Karpas-422 (cell line): Measurements from ENCODE around the gene CLEC18B. TPM values are rescaled to one million over a fixed set of nuclear protein-coding genes. Genes with fewer than 3 reads are reported as not detected.
"Not testable (repeated sequence)": the region's sequence is repeated elsewhere in the genome, so short reads cannot be mapped to it uniquely, and the experiment has no call there.

Experiments used
- DNase-seq: peaks from one replicate; pipeline ENCODE4 v3.0.0-alpha.2; 2015
- H2AFZ ChIP-seq: fragments of 200-600 bp; sonication (generic); 2 replicates; pipeline ENCODE4 v1.6.1; 2014; ENCODE audit warnings: antibody characterized with exemption, low read length, mixed read lengths
- H3K27ac ChIP-seq: fragments of 200-600 bp; sonication (generic); 2 replicates; pipeline ENCODE4 v1.5.1; 2014; ENCODE audit warnings: mild to moderate bottlenecking, low read length, moderate library complexity
- H3K27me3 ChIP-seq: fragments of 200-600 bp; sonication (generic); 2 replicates; pipeline ENCODE4 v1.6.1; 2014; ENCODE audit warnings: low read length, mixed read lengths
- H3K36me3 ChIP-seq: fragments of 200-600 bp; sonication (generic); 2 replicates; pipeline ENCODE4 v1.6.1; 2014; ENCODE audit warnings: low read length, mixed read lengths; ENCODE audit not compliant: insufficient read depth
- H3K4me1 ChIP-seq: fragments of 200-600 bp; sonication (generic); 2 replicates; pipeline ENCODE4 v1.6.1; 2014; ENCODE audit warnings: mild to moderate bottlenecking, low read length, mixed read lengths
- H3K4me2 ChIP-seq: fragments of 200-600 bp; sonication (generic); 2 replicates; pipeline ENCODE4 v1.6.1; 2014; ENCODE audit warnings: low read length, low read depth, mild to moderate bottlenecking; ENCODE audit not compliant: poor library complexity, severe bottlenecking
- H3K4me3 ChIP-seq: fragments of 200-600 bp; sonication (generic); 2 replicates; pipeline ENCODE4 v1.5.1; 2014; ENCODE audit warnings: mild to moderate bottlenecking, antibody characterized with exemption, low read length, mixed read lengths
- H3K79me2 ChIP-seq: fragments of 200-600 bp; sonication (generic); 2 replicates; pipeline ENCODE4 v1.6.1; 2014; ENCODE audit warnings: mild to moderate bottlenecking, low read length, mixed read lengths
- H3K9ac ChIP-seq: fragments of 200-600 bp; sonication (generic); 2 replicates; pipeline ENCODE4 v1.6.0; 2014; ENCODE audit warnings: low read length
- H3K9me2 ChIP-seq: fragments of 200-600 bp; sonication (generic), shearing (Covaris generic); replicated peaks from 2 replicates; pipeline ENCODE4 v1.6.0; 2014; ENCODE audit warnings: mild to moderate bottlenecking, low read length, moderate library complexity; ENCODE audit not compliant: insufficient read depth
- H3K9me3 ChIP-seq: fragments of 300-700, 200-600 bp; sonication (generic); 2 replicates; pipeline ENCODE4 v1.6.1; 2014; ENCODE audit warnings: low read length, mixed read lengths
- H4K20me1 ChIP-seq: fragments of 200-600 bp; sonication (generic); 2 replicates; pipeline ENCODE4 v1.6.1; 2014; ENCODE audit warnings: mild to moderate bottlenecking, antibody characterized with exemption, low read length, low read depth; ENCODE audit not compliant: insufficient read depth
- total RNA-seq: library from RNA; depleted of rRNA; stranded (reverse); fragments of >200 nt; shearing (Covaris generic); gene quantifications from 2 replicates; pipeline ENCODE4 v1.2.3, GENCODE V29; 2014; ENCODE audit warnings: low replicate concordance; rRNA removed

Gene CLEC18B
- 4.5 and 6.0 TPM in 2 replicates for total RNA-seq

DNA sequence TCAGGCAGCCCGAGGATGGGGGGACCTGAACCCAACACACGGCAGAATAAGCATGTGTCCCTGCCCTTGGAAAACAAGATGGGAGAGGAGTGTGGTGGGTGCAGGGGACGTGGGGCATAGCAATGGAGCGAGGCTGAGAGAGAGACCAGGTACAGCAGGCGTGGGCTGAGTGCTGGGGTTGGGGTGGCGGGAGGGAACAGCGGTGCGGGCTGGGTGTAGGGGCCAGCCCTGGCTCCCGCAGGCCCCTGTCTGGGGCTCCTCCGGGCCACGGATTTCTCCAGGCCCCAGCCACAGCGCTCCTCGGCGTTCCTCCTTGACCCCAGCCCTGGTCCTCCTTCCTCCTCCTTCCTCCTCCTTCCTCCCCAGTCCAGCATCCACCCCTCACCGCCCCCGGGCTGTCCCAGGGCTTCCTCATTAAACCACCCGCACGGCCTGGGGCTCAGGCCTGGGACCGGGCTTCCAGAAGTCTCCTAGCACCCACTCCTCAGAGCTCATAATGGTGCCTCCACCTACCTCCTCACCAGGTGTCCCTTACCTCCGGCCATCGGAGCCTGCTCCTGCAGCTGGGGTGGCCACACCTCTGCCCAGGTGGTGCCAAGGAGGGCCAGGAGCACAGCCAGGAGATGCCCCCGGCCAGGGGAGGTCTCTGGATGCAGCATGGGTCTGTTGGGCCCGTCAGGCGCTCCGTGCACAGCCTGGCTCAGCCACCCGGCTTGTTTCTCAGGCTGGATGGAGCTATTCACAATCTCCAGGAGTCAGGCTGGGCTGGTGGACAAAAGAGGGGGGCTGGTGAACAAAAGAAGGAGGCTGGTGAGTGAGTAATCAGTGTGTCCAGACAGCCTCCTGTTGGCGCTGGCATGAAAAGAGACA is at the start of gene CLEC18B:
Gene CLEC18B (minus strand): TSS at position 867 of the 870 bp plus-strand sequence. CDS start 208 bp downstream, at position 659.
- not testable (repeated sequence) for H3K4me1 ChIP-seq, H3K4me2 ChIP-seq, H4K20me1 ChIP-seq, H2AFZ ChIP-seq, H3K9ac ChIP-seq, H3K36me3 ChIP-seq, H3K27me3 ChIP-seq, DNase-seq, H3K27ac ChIP-seq, H3K9me3 ChIP-seq, H3K79me2 ChIP-seq, H3K4me3 ChIP-seq, H3K9me2 ChIP-seq

DNA sequence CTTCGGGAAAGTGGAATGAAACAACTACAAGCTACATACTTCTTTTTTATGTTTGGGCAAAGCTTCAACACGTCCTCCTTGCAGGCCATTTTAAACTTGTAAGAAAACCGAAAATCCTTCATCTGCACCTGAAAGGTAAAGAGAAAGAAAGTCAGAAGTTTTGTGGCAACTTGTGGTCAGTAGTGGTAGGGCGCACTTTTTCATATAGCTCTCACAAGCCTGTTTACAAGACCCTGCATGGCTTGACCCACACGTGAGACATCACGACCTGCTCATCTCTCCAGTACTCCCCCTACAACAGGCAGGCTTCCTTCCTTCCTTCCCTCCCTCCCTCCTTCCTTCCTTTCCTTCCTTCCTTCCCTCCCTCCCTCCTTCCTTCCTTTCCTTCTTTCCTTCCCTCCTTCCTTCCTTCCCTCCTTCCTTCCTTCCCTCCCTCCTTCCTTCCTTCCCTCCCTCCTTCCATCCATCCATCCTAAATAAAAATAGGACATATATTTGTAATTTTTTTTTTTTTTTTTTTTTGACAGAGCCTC is 48.7 kb upstream of the CLEC18B start:
- peaks cover 30% of the 10 kb centered on the region; the same call in 1 of the 2 replicates for H3K36me3 ChIP-seq
- no peaks in the 10 kb centered on the region for H3K79me2 ChIP-seq
- no peak overlapping the region for H3K4me3 ChIP-seq
- no peak for DNase-seq
- H3K27me3 ChIP-seq, result no peaks in the 10 kb centered on the region
- H4K20me1 ChIP-seq, result no peaks in the 10 kb centered on the region
- H3K9me3 ChIP-seq, result no peaks in the 10 kb centered on the region
- no peak overlapping the region for H3K27ac ChIP-seq
- no peak overlapping the region for H3K4me2 ChIP-seq
- H3K4me1 ChIP-seq, result peaks cover 30% of the 10 kb centered on the region
- no peaks in the 10 kb centered on the region for H3K9me2 ChIP-seq
- no peak overlapping the region for H2AFZ ChIP-seq
- no peak overlapping the region for H3K9ac ChIP-seq

DNA sequence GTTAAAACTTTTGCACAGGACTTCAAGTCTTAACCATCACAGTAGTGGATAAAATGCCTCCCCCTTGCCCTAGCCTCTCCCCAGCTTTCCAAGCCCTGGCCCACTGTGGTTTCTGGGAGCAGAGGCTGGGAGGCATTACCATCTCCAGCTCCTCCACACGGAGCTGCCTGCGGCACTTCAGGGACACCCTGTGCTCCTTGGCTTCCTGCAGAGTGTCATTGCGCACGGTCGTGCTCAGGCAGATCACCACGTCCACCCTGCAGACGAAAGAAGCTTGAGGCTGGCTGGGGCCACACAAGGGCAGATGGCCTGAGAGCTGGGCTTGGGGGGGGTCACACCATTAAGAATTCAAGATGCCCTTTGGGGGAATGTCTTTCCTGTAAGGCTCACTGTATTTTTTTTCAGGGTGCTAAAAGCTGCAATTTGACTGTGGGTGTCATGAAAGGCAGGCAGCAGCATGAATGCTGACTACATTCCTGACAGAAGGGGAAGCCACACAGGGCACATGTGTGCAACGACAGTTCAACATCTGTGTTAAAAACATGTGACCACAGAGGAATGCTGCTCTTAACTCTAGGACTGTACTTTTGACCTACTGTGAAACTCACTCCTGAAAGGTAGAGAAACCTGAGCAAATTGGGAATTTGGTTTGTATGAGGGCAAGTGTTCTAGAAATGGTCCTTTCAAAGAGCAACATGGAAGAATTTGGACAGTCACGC is 47.7 kb upstream of the CLEC18B start:
- H3K9ac ChIP-seq, result no peak overlapping the region

DNA sequence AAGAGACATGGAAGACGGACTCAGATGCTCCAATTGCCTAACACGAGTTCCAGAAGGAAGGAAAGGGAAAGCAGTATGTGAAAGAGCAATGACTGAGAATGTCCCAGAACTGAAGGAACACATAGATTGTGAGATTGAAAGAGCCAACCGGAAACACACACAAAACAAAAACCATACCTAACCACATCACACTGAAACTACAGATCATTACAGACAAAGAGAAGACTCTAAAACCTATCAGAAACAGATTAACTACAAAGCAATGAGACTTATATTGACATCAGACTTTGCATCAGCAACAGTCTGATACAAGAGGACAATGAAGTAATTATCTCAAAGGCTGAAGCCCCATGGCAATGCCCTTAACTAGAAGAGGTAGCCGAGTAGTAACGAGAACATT is 45.6 kb upstream of the CLEC18B start:
- no peak overlapping the region for H3K27ac ChIP-seq
- no peak overlapping the region for H3K4me3 ChIP-seq
- peaks cover 14% of the 10 kb centered on the region for H3K4me1 ChIP-seq
- H2AFZ ChIP-seq, result no peak overlapping the region
- no peak overlapping the region for H3K9ac ChIP-seq
- no peaks in the 10 kb centered on the region for H3K9me2 ChIP-seq
- no peaks in the 10 kb centered on the region for H3K27me3 ChIP-seq
- H4K20me1 ChIP-seq, result no peaks in the 10 kb centered on the region
- DNase-seq, result no peak
- no peaks in the 10 kb centered on the region for H3K79me2 ChIP-seq
- no peaks in the 10 kb centered on the region for H3K9me3 ChIP-seq
- peaks cover 47% of the 10 kb centered on the region for H3K36me3 ChIP-seq
- H3K4me2 ChIP-seq, result no peak overlapping the region

More for the DNA sequence above, 47.7 kb upstream of the CLEC18B start:
- Histone ChIP-seq H3K4me3 (no peak overlapping the region), H3K79me2 (no peaks in the 10 kb centered on the region), H3K9me3 (no peaks in the 10 kb centered on the region), H3K9me2 (no peaks in the 10 kb centered on the region), H3K36me3 (peaks cover 31% of the 10 kb centered on the region), H3K27ac (no peak overlapping the region), H3K27me3 (no peaks in the 10 kb centered on the region), H2AFZ (no peak overlapping the region), H4K20me1 (no peaks in the 10 kb centered on the region), H3K4me1 (peaks cover 31% of the 10 kb centered on the region), H3K4me2 (no peak overlapping the region)
- DNase-seq, result no peak

DNA sequence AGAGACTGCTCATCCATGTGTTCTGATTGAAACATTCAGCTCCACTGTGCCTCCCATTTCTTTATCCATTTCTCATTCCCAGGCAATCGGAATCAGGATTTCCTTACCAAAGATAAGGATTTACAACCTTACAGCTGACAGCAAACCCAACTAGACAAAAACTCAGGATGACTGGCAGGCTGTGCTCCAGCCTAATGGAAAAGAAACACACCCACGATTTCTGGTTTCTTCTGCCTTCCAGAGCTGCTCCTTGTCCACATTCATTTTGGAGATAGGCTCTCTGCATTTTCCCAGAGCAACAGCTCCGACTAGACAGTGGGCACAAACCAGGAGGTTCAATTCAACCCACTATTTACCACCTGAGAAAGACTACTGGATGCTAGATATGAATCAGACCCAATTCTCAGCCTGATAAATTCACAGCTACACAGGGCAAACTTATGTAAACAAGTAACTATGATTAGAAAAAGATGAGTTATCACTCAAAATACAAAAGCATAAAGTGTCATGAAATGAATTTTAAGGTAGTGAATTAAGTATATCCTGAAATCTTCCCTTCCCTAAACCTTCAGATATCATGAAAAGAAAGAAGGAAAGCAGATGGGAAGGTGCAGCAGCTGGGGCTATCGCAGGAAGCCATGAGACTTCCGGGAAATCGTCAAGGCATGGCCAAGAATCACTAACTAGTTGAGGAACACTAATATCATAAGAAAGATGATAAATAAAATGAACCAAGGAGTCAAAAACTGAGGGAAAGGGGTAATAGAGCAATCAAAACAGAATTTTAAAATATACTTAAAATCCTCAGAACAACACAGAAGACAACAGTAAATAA is 44.8 kb upstream of the CLEC18B start:
- no peak overlapping the region for H3K4me2 ChIP-seq
- H3K27ac ChIP-seq, result no peak overlapping the region
- no peak for DNase-seq
- no peak overlapping the region for H3K4me3 ChIP-seq
- H2AFZ ChIP-seq, result no peak overlapping the region
- no peak overlapping the region for H3K9ac ChIP-seq
- no peaks in the 10 kb centered on the region for H3K27me3 ChIP-seq
- H3K9me2 ChIP-seq, result no peaks in the 10 kb centered on the region
- H3K9me3 ChIP-seq, result no peaks in the 10 kb centered on the region
- H4K20me1 ChIP-seq, result no peaks in the 10 kb centered on the region
- no peaks in the 10 kb centered on the region for H3K79me2 ChIP-seq
- H3K36me3 ChIP-seq, result peaks cover 43% of the 10 kb centered on the region
- peaks cover 10% of the 10 kb centered on the region for H3K4me1 ChIP-seq

DNA sequence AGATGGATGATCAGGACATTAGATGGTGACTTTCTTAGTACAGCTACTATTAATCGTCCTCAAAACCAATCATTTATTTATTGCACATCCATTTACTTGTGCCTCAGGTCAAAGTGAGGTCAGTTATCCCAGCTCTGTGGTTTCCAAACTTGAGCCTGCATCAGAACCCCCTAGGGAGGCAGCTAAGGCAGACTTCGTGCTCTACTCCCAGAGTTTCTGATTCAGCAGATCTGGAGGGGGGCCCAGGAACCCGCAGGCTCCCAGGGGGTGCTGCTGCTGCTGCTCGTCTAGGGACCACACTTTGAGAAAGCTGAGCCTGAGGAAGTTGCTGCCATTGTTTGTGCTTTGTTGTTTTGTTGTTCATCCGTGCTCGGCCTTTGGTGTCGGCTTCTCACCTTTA is 44.0 kb upstream of the CLEC18B start:
- Histone ChIP-seq H3K36me3 (peaks cover 41% of the 10 kb centered on the region), H3K4me2 (no peak overlapping the region), H3K4me1 (peaks cover 10% of the 10 kb centered on the region), H3K27ac (no peak overlapping the region), H3K4me3 (no peak overlapping the region), H3K9me3 (no peaks in the 10 kb centered on the region), H3K27me3 (no peaks in the 10 kb centered on the region), H2AFZ (no peak overlapping the region), H3K9ac (no peak overlapping the region), H4K20me1 (no peaks in the 10 kb centered on the region), H3K9me2 (no peaks in the 10 kb centered on the region), H3K79me2 (no peaks in the 10 kb centered on the region)
- no peak for DNase-seq

DNA sequence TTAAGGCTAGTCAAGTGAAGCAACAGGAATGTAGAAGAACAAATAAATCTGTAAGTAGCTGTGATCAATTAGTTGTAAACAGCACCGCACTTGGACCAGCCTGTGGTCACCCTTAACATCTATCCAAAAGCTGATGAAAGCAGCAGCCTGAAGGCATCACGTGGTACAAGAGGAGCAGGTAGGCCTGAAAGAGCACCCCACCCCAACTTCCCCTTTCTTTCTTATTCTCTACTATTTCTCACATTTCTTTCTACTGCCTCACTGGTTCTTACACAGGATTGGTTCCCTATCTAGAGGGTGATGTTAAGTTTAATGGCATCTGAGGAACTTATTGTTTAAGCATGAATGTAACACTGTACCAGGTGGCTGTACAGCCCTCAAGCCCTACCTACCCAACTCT is 42.6 kb upstream of the CLEC18B start:
- Histone ChIP-seq H3K36me3 (peaks cover 38% of the 10 kb centered on the region), H3K9me2 (no peaks in the 10 kb centered on the region), H4K20me1 (no peaks in the 10 kb centered on the region), H3K4me1 (peaks cover 10% of the 10 kb centered on the region), H3K9me3 (no peaks in the 10 kb centered on the region), H2AFZ (no peak overlapping the region), H3K79me2 (no peaks in the 10 kb centered on the region), H3K27me3 (no peaks in the 10 kb centered on the region), H3K27ac (peak overlapping the region; percentile 59), H3K9ac (peak overlapping the region; percentile 10; the same call in 1 of the 2 replicates), H3K4me2 (no peak overlapping the region), H3K4me3 (no peak overlapping the region)
- DNase-seq, result peak; percentile 72
